ENCODE results near the gene BTN2A1.

DNA sequence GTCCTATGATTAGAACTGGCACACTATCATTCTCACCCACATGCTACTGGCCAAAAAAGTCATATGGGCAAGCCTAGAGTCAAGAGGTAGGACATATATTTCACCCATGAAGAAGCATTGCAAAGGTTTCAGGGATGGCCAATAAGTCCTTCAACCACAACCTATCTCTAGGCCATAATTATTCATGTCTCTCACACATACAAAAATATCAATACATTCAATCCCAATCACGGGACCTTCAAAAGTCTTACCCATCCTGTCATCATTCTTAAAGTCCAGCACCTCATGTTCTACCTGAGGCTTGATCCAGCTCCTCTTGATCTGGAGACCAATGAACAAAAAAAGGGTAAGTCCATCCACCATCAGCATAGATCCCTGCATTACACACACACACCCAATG is 29.7 kb downstream of the BTN2A1 start:
- TF ChIP-seq CTCF (IDR thresholded peaks at IDR 0.05): no peak
- no peak for TF ChIP-seq POLR2A (IDR thresholded peaks at IDR 0.05)
- TF ChIP-seq POLR2AphosphoS5 (IDR thresholded peaks at IDR 0.05): no peak
